ENCODE results near the gene FBXL15.

- TF ChIP-seq POLR2A (IDR thresholded peaks at IDR 0.05): no peak
- no peak for TF ChIP-seq CTCF (IDR thresholded peaks at IDR 0.05 in 8 of 11, conservative IDR thresholded peaks at IDR 0.05 in 3 of 11)
Measured at GRCh38 chr10:102392306-102392705, 28.3 kb upstream of the FBXL15 start.
